Caco-2 (cell line): ENCODE data around the gene MYO16. TPM values are rescaled to one million over a fixed set of nuclear protein-coding genes. Genes with fewer than 3 reads are reported as not detected.
A peak's percentile ranks its signal among the peaks of the same experiment; 100 is the strongest.

Experiments
- BruUV-seq: library from RNA; stranded (reverse); fragments of 400-500 nt; replicated peaks from 2 replicates; lab custom pipeline; 2021; lab: Mats Ljungman, UMichigan
- CTCF ChIA-PET: fragments of 300-600 bp; sonication (Branson Sonifier 250); formaldehyde crosslinking; loops from one replicate; lab custom pipeline; 2022; ENCODE audit warnings: antibody characterized with exemption; lab: Charles Lee
- POLR2A ChIA-PET: fragments of 300-600 bp; sonication (Branson Sonifier 250); formaldehyde crosslinking; loops from one replicate; lab custom pipeline; 2022; ENCODE audit warnings: antibody characterized with exemption; lab: Charles Lee
- DNase-seq, 2 experiments: peaks; one replicate each; pipeline versions ENCODE4 v3.0.0 to v3.0.0-alpha.2; 2020 to 2022
- H3K27me3 ChIP-seq: replicated peaks from 2 replicates; pipeline ENCODE4 v1.6.0; 2011; ENCODE audit warnings: low read length; ENCODE audit not compliant: control insufficient read depth, insufficient read depth
- H3K36me3 ChIP-seq: 2 replicates; pipeline ENCODE4 v1.5.1; 2011; ENCODE audit warnings: low read length; ENCODE audit not compliant: control insufficient read depth, insufficient read depth
- H3K4me1 ChIP-seq: fragments of 250-450 bp; sonication (Bioruptor Pico); 2 replicates; pipeline ENCODE4 v1.5.1; 2020; ENCODE audit warnings: mild to moderate bottlenecking
- H3K4me3 ChIP-seq: 2 replicates; pipeline ENCODE4 v1.5.1; 2011; ENCODE audit warnings: low read depth, mild to moderate bottlenecking, control low read depth, low read length
- H3K9me3 ChIP-seq: fragments of 250-450 bp; sonication (Bioruptor Pico); 2 replicates; pipeline ENCODE4 v1.5.1; 2020; ENCODE audit warnings: mild to moderate bottlenecking, moderate library complexity
- H3K27ac Mint-ChIP-seq: one replicate; pipeline ENCODE4 v1.8.0; 2022; ENCODE audit warnings: mixed read lengths; ENCODE audit not compliant: unreplicated experiment
- H3K27me3 Mint-ChIP-seq: one replicate; pipeline ENCODE4 v1.8.0; 2022; ENCODE audit warnings: mixed read lengths; ENCODE audit not compliant: insufficient read depth, unreplicated experiment
- H3K36me3 Mint-ChIP-seq: one replicate; pipeline ENCODE4 v1.8.0; 2022; ENCODE audit warnings: mild to moderate bottlenecking, mixed read lengths; ENCODE audit not compliant: insufficient read depth, unreplicated experiment
- H3K4me1 Mint-ChIP-seq: one replicate; pipeline ENCODE4 v1.8.0; 2022; ENCODE audit warnings: low read depth, mixed read lengths; ENCODE audit not compliant: unreplicated experiment
- H3K4me3 Mint-ChIP-seq: one replicate; pipeline ENCODE4 v1.8.0; 2022; ENCODE audit warnings: mild to moderate bottlenecking, moderate library complexity, mixed read lengths; ENCODE audit not compliant: unreplicated experiment
- H3K9me3 Mint-ChIP-seq: one replicate; pipeline ENCODE4 v1.8.0; 2022; ENCODE audit warnings: mixed read lengths; ENCODE audit not compliant: unreplicated experiment
- intact Hi-C: fragments of 100-400 bp; cut with micrococcal nuclease; formaldehyde crosslinking; loops from one replicate; pipeline ENCODE4 v1.10.0; 2022; ENCODE audit not compliant: unreplicated experiment
- total RNA-seq: library from RNA; stranded (reverse); gene quantifications from 2 replicates; pipeline ENCODE4 v1.2.3, GENCODE V29; 2022
- TF ChIP-seq, protein P1 (sequence below), 2 experiments: fragments of 200-600 bp in 1 of 2; IDR thresholded peaks; 1 replicate in 1 of 2; 2 replicates in 1 of 2; pipeline versions ENCODE4 v1.5.1 to v1.8.0; 2011 to 2022; ENCODE audit warnings: antibody characterized with exemption in 1 of 2, control low read depth in 1 of 2, inconsistent platforms in 1 of 2, low read depth in 1 of 2, low read length in 1 of 2, mild to moderate bottlenecking in 1 of 2, moderate library complexity in 1 of 2; ENCODE audit not compliant: insufficient read depth in 1 of 2, severe bottlenecking in 1 of 2, unreplicated experiment in 1 of 2

The MYO16 gene
- total RNA-seq, 1 experiment from 2014 or later: not detected

DNA sequence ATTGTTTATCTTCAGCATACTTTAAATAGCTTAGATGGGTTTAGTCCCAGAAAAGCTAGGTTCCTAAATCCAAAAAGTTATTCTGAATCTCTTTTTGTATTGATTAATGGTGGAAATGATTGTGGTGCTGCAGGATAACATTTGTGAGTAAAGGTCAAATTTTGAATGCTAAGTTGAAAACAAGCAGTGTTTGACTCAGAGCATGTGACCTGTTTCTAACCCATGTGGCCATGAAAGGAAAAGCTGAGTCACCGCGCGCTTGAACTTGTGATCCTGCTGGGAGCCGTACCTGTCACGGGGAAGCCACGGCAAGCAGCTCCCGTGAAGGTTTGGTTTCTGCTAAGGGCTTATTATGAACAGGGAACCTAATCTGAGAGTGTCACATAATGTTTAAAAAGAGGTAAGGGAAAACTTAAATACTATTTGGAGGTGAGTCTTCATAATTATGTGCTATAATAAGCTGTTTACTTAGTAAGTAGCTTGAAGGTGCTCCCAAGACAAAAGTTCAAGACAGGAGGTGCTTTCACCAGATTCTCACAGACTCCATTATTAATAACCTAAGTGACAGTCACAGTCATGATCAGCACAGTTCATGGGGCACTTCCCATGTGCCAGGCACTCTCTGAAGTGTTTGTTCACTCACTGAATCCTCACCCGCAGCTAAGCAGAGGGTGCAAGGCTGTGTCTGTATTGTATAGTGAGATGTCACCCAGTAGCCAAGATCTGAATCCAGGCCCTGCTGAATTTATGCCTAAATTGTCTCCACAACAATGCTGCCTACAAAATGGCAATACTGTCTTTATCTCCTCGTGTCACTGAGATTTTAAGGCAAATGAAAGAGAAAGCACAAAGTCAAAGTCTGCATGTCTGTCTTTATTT lies 286.5 kb downstream of the MYO16 start:
- TSS peak; percentile 49 for BruUV-seq
- H3K36me3 ChIP-seq: no peaks in the 10 kb centered on the region
- peak overlapping the region; percentile 53 for H3K27ac Mint-ChIP-seq
- peak; percentile 73 to 82 for DNase-seq
- no peaks in the 10 kb centered on the region for H3K9me3 Mint-ChIP-seq
- H3K27me3 ChIP-seq: no peaks in the 10 kb centered on the region
- no peak overlapping the region for H3K4me3 ChIP-seq
- intact Hi-C loops: loop anchor here (2.0 to 5.0 kb wide), 2 partner anchors 31 to 1191 kb away; no protein-coding TSS in a partner anchor
- peaks cover 20% of the 10 kb centered on the region for H3K4me1 Mint-ChIP-seq
- peaks cover 10% of the 10 kb centered on the region for H3K27me3 Mint-ChIP-seq
- TF ChIP-seq, protein P1, sequence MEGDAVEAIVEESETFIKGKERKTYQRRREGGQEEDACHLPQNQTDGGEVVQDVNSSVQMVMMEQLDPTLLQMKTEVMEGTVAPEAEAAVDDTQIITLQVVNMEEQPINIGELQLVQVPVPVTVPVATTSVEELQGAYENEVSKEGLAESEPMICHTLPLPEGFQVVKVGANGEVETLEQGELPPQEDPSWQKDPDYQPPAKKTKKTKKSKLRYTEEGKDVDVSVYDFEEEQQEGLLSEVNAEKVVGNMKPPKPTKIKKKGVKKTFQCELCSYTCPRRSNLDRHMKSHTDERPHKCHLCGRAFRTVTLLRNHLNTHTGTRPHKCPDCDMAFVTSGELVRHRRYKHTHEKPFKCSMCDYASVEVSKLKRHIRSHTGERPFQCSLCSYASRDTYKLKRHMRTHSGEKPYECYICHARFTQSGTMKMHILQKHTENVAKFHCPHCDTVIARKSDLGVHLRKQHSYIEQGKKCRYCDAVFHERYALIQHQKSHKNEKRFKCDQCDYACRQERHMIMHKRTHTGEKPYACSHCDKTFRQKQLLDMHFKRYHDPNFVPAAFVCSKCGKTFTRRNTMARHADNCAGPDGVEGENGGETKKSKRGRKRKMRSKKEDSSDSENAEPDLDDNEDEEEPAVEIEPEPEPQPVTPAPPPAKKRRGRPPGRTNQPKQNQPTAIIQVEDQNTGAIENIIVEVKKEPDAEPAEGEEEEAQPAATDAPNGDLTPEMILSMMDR (IDR thresholded peaks at IDR 0.05; ENCODE audit: insufficient read depth in 1 of 2, low read depth in 1 of 2, low read length in 1 of 2, severe bottlenecking in 1 of 2, unreplicated experiment in 1 of 2): no peak
- ChIA-PET CTCF (interaction anchor here (0.6 to 1.5 kb wide), 3 partner anchors 45 to 391 kb away, joined by 3 to 4 read pairs (median 3); no protein-coding TSS in a partner anchor), POLR2A (no interaction called here)
- H3K9me3 ChIP-seq: no peaks in the 10 kb centered on the region
- peaks cover 11% of the 10 kb centered on the region for H3K4me1 ChIP-seq
- H3K36me3 Mint-ChIP-seq: no peaks in the 10 kb centered on the region
- H3K4me3 Mint-ChIP-seq: peak overlapping the region; percentile 25

DNA sequence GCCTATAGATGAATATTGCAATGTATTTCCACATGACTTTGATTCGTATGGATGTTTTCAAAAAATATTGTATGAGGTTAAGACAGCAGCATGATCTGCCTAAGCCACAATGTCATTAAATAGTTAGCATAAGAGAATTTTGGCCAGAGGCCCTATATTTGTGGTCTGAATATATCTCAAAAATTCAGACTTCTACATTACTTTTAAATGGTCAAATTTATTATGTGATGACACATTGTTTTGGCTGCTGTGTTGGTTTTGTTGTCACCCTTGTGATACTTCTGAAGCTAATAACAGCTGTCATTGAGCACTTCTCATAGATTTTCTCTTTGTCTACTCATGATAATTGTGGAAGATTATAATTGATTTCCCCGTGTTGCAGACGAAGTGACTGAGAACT lies 288.2 kb downstream of the MYO16 start:
- no TSS peak for BruUV-seq
- Histone ChIP-seq H3K4me3 (no peak overlapping the region), H3K36me3 (no peaks in the 10 kb centered on the region), H3K27me3 (no peaks in the 10 kb centered on the region), H3K4me1 (peaks cover 11% of the 10 kb centered on the region), H3K9me3 (no peaks in the 10 kb centered on the region)
- Mint-ChIP-seq H3K4me3 (no peak overlapping the region), H3K27ac (no peak overlapping the region), H3K36me3 (no peaks in the 10 kb centered on the region), H3K27me3 (peaks cover 2% of the 10 kb centered on the region), H3K4me1 (peaks cover 13% of the 10 kb centered on the region), H3K9me3 (no peaks in the 10 kb centered on the region)
- intact Hi-C loops: loop anchor here (5.0 kb wide), 1 partner anchor 1190 kb away; no protein-coding TSS in a partner anchor
- DNase-seq: no peak
- TF ChIP-seq, protein P1 (IDR thresholded peaks at IDR 0.05; ENCODE audit: insufficient read depth in 1 of 2, low read depth in 1 of 2, low read length in 1 of 2, severe bottlenecking in 1 of 2, unreplicated experiment in 1 of 2): no peak
- POLR2A ChIA-PET: no interaction called here
- CTCF ChIA-PET: no interaction called here

DNA sequence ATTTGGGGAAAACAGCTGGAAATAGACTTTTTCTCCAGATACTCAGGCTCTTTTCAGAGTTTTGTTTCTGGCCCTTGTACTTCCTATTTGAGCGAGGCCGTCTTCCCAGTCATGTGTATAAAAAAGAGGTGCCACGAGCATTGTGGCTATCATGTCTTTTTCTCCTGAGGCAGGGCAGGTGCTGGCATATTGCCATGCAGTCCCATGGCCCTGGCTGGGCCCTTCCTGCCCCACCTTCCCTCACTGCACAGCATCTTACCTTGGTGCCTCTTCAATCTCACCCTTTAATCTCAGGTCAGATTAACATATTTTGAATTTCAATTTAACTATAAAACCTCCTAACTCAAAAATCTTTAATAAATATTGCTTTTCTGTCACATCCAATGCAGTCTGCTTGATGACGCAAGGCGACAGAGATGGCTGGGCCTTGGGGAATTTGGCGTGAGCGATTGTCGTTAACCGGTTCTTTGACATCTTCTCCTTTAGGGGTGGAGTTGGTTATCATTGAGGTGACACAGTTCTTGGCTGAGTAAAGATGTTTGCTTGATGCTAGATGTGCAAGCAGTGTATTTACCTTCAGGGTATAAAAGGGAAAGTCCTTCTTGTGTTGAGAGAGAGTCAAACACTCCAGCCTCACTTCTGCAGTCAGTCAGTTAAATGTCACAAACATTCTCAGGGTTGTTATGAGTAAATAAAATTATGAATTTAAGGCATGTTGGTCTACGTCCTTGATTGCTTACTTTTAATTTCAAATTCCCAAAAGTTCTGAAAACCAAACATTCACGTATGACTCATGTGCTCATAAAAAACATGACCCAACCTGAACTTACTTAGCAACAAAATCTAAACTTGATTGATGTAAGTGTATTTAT lies 289.9 kb downstream of the MYO16 start:
- ChIA-PET POLR2A (no interaction called here), CTCF (no interaction called here)
- H3K4me3 ChIP-seq: no peak overlapping the region
- no TSS peak for BruUV-seq
- DNase-seq: no peak
- intact Hi-C loops: loop anchor here (5.0 kb wide), 1 partner anchor 1188 kb away; no protein-coding TSS in a partner anchor
- Mint-ChIP-seq H3K4me1 (peaks cover 13% of the 10 kb centered on the region), H3K27me3 (no peaks in the 10 kb centered on the region), H3K9me3 (no peaks in the 10 kb centered on the region), H3K27ac (no peak overlapping the region), H3K36me3 (no peaks in the 10 kb centered on the region), H3K4me3 (no peak overlapping the region)
- no peaks in the 10 kb centered on the region for H3K27me3 ChIP-seq
- peaks cover 11% of the 10 kb centered on the region for H3K4me1 ChIP-seq
- no peaks in the 10 kb centered on the region for H3K36me3 ChIP-seq
- TF ChIP-seq, protein P1 (IDR thresholded peaks at IDR 0.05; ENCODE audit: insufficient read depth in 1 of 2, low read depth in 1 of 2, low read length in 1 of 2, severe bottlenecking in 1 of 2, unreplicated experiment in 1 of 2): no peak
- no peaks in the 10 kb centered on the region for H3K9me3 ChIP-seq
